ENCODE results near the gene HTR3D.

DNA sequence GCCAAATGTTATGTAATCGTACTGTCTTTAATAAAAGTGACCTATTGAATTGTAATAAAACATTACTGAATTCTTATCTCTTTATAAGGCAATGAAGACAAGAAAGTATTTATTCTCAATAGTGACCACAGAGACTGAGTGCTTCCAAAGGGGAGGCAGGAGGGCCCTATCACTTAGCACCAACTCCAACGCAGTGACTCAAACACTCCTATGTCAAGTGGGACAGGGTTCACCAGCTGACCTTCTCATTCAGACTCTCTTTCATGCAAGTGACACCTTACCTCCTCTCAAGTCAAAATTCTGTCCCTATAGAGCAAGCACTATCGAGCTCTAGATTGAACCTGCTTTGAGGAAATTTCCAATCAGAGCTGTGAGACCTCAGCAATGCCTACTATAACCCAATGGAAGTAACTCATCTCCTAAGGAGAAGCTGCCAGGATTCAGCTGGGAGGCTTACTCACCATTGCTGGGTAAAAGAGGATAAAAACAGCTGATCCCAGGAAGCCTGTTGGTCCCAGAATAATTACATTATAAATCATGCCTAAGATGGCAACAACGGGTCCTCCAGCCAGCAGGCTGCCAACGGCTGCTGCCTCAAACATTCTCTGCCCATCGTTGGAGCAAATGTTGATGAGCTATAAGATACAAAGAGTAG is 49.4 kb upstream of the HTR3D start:
- TF ChIP-seq RFX5 (IDR thresholded peaks at IDR 0.05; ENCODE audit: low read depth, low read length) (no peak), MAFK (IDR thresholded peaks at IDR 0.05; ENCODE audit: low read depth, low read length) (no peak), RAD21 (IDR thresholded peaks at IDR 0.05; ENCODE audit: low read length) (no peak), POLR2A (IDR thresholded peaks at IDR 0.05; ENCODE audit: low read depth, low read length) (no peak)
- TF ChIP-seq, protein P1, sequence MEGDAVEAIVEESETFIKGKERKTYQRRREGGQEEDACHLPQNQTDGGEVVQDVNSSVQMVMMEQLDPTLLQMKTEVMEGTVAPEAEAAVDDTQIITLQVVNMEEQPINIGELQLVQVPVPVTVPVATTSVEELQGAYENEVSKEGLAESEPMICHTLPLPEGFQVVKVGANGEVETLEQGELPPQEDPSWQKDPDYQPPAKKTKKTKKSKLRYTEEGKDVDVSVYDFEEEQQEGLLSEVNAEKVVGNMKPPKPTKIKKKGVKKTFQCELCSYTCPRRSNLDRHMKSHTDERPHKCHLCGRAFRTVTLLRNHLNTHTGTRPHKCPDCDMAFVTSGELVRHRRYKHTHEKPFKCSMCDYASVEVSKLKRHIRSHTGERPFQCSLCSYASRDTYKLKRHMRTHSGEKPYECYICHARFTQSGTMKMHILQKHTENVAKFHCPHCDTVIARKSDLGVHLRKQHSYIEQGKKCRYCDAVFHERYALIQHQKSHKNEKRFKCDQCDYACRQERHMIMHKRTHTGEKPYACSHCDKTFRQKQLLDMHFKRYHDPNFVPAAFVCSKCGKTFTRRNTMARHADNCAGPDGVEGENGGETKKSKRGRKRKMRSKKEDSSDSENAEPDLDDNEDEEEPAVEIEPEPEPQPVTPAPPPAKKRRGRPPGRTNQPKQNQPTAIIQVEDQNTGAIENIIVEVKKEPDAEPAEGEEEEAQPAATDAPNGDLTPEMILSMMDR (conservative IDR thresholded peaks at IDR 0.05; ENCODE audit: low read depth, low read length): no peak
- TF ChIP-seq, protein P2, sequence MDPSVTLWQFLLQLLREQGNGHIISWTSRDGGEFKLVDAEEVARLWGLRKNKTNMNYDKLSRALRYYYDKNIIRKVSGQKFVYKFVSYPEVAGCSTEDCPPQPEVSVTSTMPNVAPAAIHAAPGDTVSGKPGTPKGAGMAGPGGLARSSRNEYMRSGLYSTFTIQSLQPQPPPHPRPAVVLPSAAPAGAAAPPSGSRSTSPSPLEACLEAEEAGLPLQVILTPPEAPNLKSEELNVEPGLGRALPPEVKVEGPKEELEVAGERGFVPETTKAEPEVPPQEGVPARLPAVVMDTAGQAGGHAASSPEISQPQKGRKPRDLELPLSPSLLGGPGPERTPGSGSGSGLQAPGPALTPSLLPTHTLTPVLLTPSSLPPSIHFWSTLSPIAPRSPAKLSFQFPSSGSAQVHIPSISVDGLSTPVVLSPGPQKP (IDR thresholded peaks at IDR 0.05; ENCODE audit: borderline replicate concordance, low read depth, low read length): no peak
